Upper lobe of left lung (tissue), 6 donors: ENCODE data around the gene CAV1. TPM values are rescaled to one million over a fixed set of nuclear protein-coding genes. Genes with fewer than 3 reads are reported as not detected.
A peak's percentile ranks its signal among the peaks of the same experiment; 100 is the strongest.

Source experiments
- ATAC-seq, 2 donors: fragments of 200-7000 bp; cut with Tn5 transposase; one replicate each; pipeline ENCODE4 v1.9.1; 2022; ENCODE audit warnings: mild to moderate bottlenecking in 2 of 2, moderate library complexity in 2 of 2; ENCODE audit not compliant: low FRiP score in 2 of 2
- DNase-seq, 2 donors: peaks; one replicate each; pipeline ENCODE4 v3.0.0-alpha.2; 2019 to 2020
- H3K27ac ChIP-seq, 4 donors: fragments of 200-600 bp; sonication (generic); one replicate each; pipeline ENCODE4 v1.5.1; 2016 to 2019
- H3K27me3 ChIP-seq, 4 donors: fragments of 200-600 bp; sonication (generic); one replicate each; pipeline ENCODE4 v1.5.1; 2017 to 2019
- H3K36me3 ChIP-seq, 4 donors: fragments of 200-600 bp; sonication (generic); one replicate each; pipeline ENCODE4 v1.5.1; 2016 to 2019
- H3K4me1 ChIP-seq, 4 donors: fragments of 200-600 bp; sonication (generic); one replicate each; pipeline ENCODE4 v1.5.1; 2018 to 2019
- H3K4me3 ChIP-seq, 4 donors: fragments of 200-600 bp; sonication (generic); one replicate each; pipeline ENCODE4 v1.5.1; 2017 to 2019; ENCODE audit warnings: mild to moderate bottlenecking in 2 of 4, moderate library complexity in 1 of 4
- H3K9me3 ChIP-seq, 4 donors: fragments of 200-600 bp; sonication (generic); one replicate each; pipeline ENCODE4 v1.5.1; 2018 to 2019
- CTCF ChIP-seq, 6 experiments: fragments of 450-650 bp in 4 of 6; fragments of 200-600 bp in 2 of 6; sonication (generic) in 2 of 6; IDR thresholded peaks; one replicate each; pipeline ENCODE4 v1.5.1; 2016 to 2019; ENCODE audit warnings: antibody characterized with exemption in 6 of 6
- EP300 ChIP-seq, 4 donors: sonication (generic); formaldehyde crosslinking; IDR thresholded peaks; one replicate each; pipeline ENCODE4 v1.5.1; 2017; ENCODE audit warnings: antibody characterized with exemption in 4 of 4, control low read depth in 2 of 4
- POLR2A ChIP-seq, 4 donors: fragments of 450-650 bp; IDR thresholded peaks; one replicate each; pipeline ENCODE4 v1.5.1; 2016 to 2017; ENCODE audit warnings: antibody characterized with exemption in 4 of 4, mild to moderate bottlenecking in 2 of 4
- POLR2AphosphoS5 ChIP-seq, 2 donors: sonication (generic); formaldehyde crosslinking; IDR thresholded peaks; one replicate each; pipeline ENCODE4 v1.5.1; 2017; ENCODE audit warnings: antibody characterized with exemption in 2 of 2
- WGBS, 2 donors: methylation state at CpG; one replicate each; pipeline ENCODE4 v1.1.5; 2017 to 2018; 5-methylcytosine and 5-hydroxymethylcytosine counted together
- total RNA-seq, 6 donors: library from RNA; depleted of rRNA in 4 of 6; stranded (reverse); fragments of >200 nt in 4 of 6; gene quantifications; one replicate each; pipeline versions ENCODE4 v1.1.0 to v1.2.1, GENCODE V29; 2016 to 2021
- donor health status: DM: no; HTN: no; CAD: no; lungs with moderate emphysema.
- donor health status: DM: no; HTN: yes; CAD: no; lungs with severe emphysema.

The CAV1 gene
- total RNA-seq, 6 donors from 2014 or later, result 207 to 951 (median 552) TPM

- Histone ChIP-seq H3K4me3 (no peak overlapping the region), H3K4me1 (peaks cover 37 to 52% (median 42%) of the 10 kb centered on the region in 4 donors), H3K9me3 (no peaks in the 10 kb centered on the region), H3K27me3 (no peaks in the 10 kb centered on the region), H3K27ac (peak overlapping the region in 3 of 4 donors; percentile 0 to 42 (median 40)), H3K36me3 (no peaks in the 10 kb centered on the region)
- ATAC-seq, result no peak
- TF ChIP-seq EP300 (IDR thresholded peaks at IDR 0.05) (no peak), POLR2A (IDR thresholded peaks at IDR 0.05) (no peak), POLR2AphosphoS5 (IDR thresholded peaks at IDR 0.05) (no peak), CTCF (IDR thresholded peaks at IDR 0.05) (no peak)
- no peak for DNase-seq
- WGBS, 2 donors, result 25 to 46% methylated on average over 2 of the region's 2 CpGs
These were observed 49.4 kb downstream of the CAV1 start for GRCh38 chr7:116574025-116574822.

- 79 to 86% methylated on average over 1 of the region's 1 CpG for WGBS, 2 donors
- no peak for ATAC-seq
- no peak for TF ChIP-seq POLR2A (IDR thresholded peaks at IDR 0.05)
- TF ChIP-seq CTCF (IDR thresholded peaks at IDR 0.05), result no peak
- no peak for TF ChIP-seq EP300 (IDR thresholded peaks at IDR 0.05)
- TF ChIP-seq POLR2AphosphoS5 (IDR thresholded peaks at IDR 0.05), result no peak
These were observed 51.0 kb downstream of the CAV1 start for GRCh38 chr7:116575853-116576252.

GRCh38 chr7:116576350-116577319 is 51.8 kb downstream of the CAV1 start:
- Histone ChIP-seq H3K27me3 (no peaks in the 10 kb centered on the region), H3K36me3 (no peaks in the 10 kb centered on the region), H3K9me3 (no peaks in the 10 kb centered on the region), H3K4me3 (no peak overlapping the region), H3K27ac (peak overlapping the region; percentile 7 to 59 (median 44)), H3K4me1 (peaks cover 28 to 40% (median 35%) of the 10 kb centered on the region in 4 donors)
- ATAC-seq, result peak; percentile 47 to 71
- 68% methylated on average over 7 of the region's 7 CpGs for WGBS, 2 donors
- DNase-seq, result no peak
- no peak for TF ChIP-seq POLR2A (IDR thresholded peaks at IDR 0.05)

More at GRCh38 chr7:116575853-116576252, 51.0 kb downstream of the CAV1 start:
- no peaks in the 10 kb centered on the region for H3K36me3 ChIP-seq
- H3K9me3 ChIP-seq, result no peaks in the 10 kb centered on the region
- H3K4me3 ChIP-seq, result no peak overlapping the region
- H3K4me1 ChIP-seq, result peaks cover 34 to 48% (median 40%) of the 10 kb centered on the region in 4 donors
- no peaks in the 10 kb centered on the region for H3K27me3 ChIP-seq
- H3K27ac ChIP-seq, result no peak overlapping the region
- DNase-seq, result no peak

- no peak for DNase-seq
- no peaks in the 10 kb centered on the region for H3K9me3 ChIP-seq
These were observed 52.6 kb downstream of the CAV1 start for GRCh38 chr7:116577320-116577871.

More at GRCh38 chr7:116577320-116577871, 52.6 kb downstream of the CAV1 start:
- Histone ChIP-seq H3K36me3 (no peaks in the 10 kb centered on the region), H3K27me3 (no peaks in the 10 kb centered on the region), H3K4me3 (no peak overlapping the region), H3K4me1 (peaks cover 23 to 39% (median 30%) of the 10 kb centered on the region in 4 donors), H3K27ac (peak overlapping the region in 3 of 4 donors; percentile 1 to 42 (median 26))
- TF ChIP-seq POLR2A (IDR thresholded peaks at IDR 0.05) (no peak), CTCF (IDR thresholded peaks at IDR 0.05) (no peak), POLR2AphosphoS5 (IDR thresholded peaks at IDR 0.05) (no peak), EP300 (IDR thresholded peaks at IDR 0.05) (no peak)
- 32 to 63% methylated on average over 6 of the region's 6 CpGs for WGBS, 2 donors
- no peak for ATAC-seq
